ENCODE results near the gene BANK1. TPM values are rescaled to one million over a fixed set of nuclear protein-coding genes. Genes with fewer than 3 reads are reported as not detected.

Gene BANK1
- total RNA-seq, 2 experiments from 2014 or later: 0.33 to 0.68 TPM

DNA sequence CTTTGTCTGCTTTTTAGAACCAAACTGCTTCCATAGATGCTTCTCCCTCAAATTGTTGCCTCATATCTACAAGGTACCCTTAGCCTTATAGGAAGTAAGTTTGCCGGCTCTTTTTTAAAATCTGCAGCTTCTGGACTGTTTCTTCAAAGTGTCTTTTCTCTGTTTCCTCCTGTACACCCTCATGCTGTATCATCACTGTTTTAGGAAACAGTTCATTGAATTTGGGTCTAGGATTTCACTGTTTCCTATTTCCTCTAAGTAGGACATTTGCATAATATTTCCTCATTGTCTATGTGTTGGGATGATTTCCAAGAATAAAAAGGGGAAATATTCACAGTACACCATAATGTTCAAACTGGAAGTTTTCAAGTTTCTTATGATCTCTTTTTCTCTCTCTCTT, 43.0 kb downstream of the BANK1 start:
- ChIA-PET POLR2A (no interaction called here), CTCF (no interaction called here)
- Mint-ChIP-seq H3K4me3 (no peak overlapping the region), H3K9me3 (no peaks in the 10 kb centered on the region), H3K4me1 (no peaks in the 10 kb centered on the region), H3K36me3 (ENCODE audit: low read depth) (no peaks in the 10 kb centered on the region), H3K27me3 (peaks cover 4% of the 10 kb centered on the region), H3K27ac (no peak overlapping the region)
- DNase-seq: no peak

GRCh38 chr4:101835121-101835904, 44.8 kb downstream of the BANK1 start:
- Mint-ChIP-seq H3K4me3 (no peak overlapping the region), H3K4me1 (no peaks in the 10 kb centered on the region), H3K9me3 (no peaks in the 10 kb centered on the region), H3K27ac (no peak overlapping the region), H3K27me3 (peaks cover 7% of the 10 kb centered on the region), H3K36me3 (ENCODE audit: low read depth) (no peaks in the 10 kb centered on the region)
- DNase-seq: no peak
- CTCF ChIA-PET: no interaction called here
- POLR2A ChIA-PET: no interaction called here

DNA sequence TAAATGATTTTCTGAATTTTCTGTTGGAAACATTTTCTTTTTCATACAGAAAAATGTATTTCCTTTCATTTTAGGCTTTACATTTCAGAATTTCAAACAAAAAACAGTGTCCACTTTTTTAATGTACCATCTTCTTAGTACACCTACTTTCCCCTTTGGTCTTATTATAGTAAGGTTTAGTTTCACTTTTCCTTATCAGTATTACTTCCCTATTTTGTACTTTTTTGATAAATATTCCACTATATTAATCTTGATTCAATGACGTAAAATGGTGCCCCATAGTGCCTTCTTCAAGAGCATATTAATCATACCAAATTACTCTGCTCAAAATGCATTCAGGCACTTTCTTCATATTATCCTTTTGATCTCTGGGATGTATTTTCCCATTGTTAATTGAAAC, 52.5 kb downstream of the BANK1 start:
- H3K27ac Mint-ChIP-seq: no peak overlapping the region

GRCh38 chr4:101846550-101846949, 56.0 kb downstream of the BANK1 start:
- Mint-ChIP-seq H3K4me3 (no peak overlapping the region), H3K9me3 (no peaks in the 10 kb centered on the region), H3K27ac (no peak overlapping the region), H3K4me1 (no peaks in the 10 kb centered on the region), H3K27me3 (no peaks in the 10 kb centered on the region), H3K36me3 (ENCODE audit: low read depth) (no peaks in the 10 kb centered on the region)
- POLR2A ChIA-PET: no interaction called here
- CTCF ChIA-PET: no interaction called here
- no peak for DNase-seq

More for the DNA sequence above, 52.5 kb downstream of the BANK1 start:
- H3K36me3 Mint-ChIP-seq (ENCODE audit: low read depth): no peaks in the 10 kb centered on the region
- peaks cover 2% of the 10 kb centered on the region for H3K27me3 Mint-ChIP-seq
- no peaks in the 10 kb centered on the region for H3K9me3 Mint-ChIP-seq
- no peak for DNase-seq
- no peak overlapping the region for H3K4me3 Mint-ChIP-seq
- CTCF ChIA-PET: no interaction called here
- POLR2A ChIA-PET: no interaction called here
- no peaks in the 10 kb centered on the region for H3K4me1 Mint-ChIP-seq

DNA sequence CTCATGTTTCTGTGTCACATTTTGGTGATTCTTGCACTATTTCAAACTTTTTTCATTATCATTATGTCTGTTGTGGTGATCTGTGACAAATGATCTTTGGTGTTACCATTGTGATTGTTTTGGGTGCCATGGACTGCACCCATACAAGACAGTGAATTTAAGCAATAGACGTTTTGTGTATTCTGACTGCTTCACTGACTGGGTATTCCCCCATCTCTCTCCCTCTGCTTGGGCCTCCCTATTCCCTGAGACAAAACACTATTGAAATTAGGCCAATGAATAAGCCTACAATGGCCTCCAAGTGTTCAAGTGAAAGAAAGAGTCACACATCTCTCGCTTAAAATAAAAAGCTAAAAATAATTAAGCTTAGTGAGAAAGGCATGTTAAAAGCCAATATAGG, 60.2 kb downstream of the BANK1 start:
- POLR2A ChIA-PET: no interaction called here
- no peaks in the 10 kb centered on the region for H3K4me1 Mint-ChIP-seq
- no peak overlapping the region for H3K27ac Mint-ChIP-seq

GRCh38 chr4:101851672-101852071, 61.1 kb downstream of the BANK1 start:
- Mint-ChIP-seq H3K27ac (no peak overlapping the region), H3K36me3 (ENCODE audit: low read depth) (no peaks in the 10 kb centered on the region), H3K4me3 (no peak overlapping the region), H3K4me1 (no peaks in the 10 kb centered on the region), H3K9me3 (no peaks in the 10 kb centered on the region), H3K27me3 (peaks cover 2% of the 10 kb centered on the region)
- no peak for DNase-seq
- POLR2A ChIA-PET: no interaction called here
- CTCF ChIA-PET: no interaction called here

More for the DNA sequence above, 60.2 kb downstream of the BANK1 start:
- Mint-ChIP-seq H3K4me3 (no peak overlapping the region), H3K9me3 (no peaks in the 10 kb centered on the region), H3K36me3 (ENCODE audit: low read depth) (no peaks in the 10 kb centered on the region), H3K27me3 (no peaks in the 10 kb centered on the region)
- no peak for DNase-seq
- CTCF ChIA-PET: no interaction called here

GRCh38 chr4:101853028-101853427, 62.5 kb downstream of the BANK1 start:
- Mint-ChIP-seq H3K27ac (no peak overlapping the region), H3K9me3 (no peaks in the 10 kb centered on the region), H3K4me3 (no peak overlapping the region), H3K27me3 (peaks cover 2% of the 10 kb centered on the region), H3K36me3 (ENCODE audit: low read depth) (no peaks in the 10 kb centered on the region), H3K4me1 (no peaks in the 10 kb centered on the region)
- ChIA-PET POLR2A (no interaction called here), CTCF (no interaction called here)
- no peak for DNase-seq

DNA sequence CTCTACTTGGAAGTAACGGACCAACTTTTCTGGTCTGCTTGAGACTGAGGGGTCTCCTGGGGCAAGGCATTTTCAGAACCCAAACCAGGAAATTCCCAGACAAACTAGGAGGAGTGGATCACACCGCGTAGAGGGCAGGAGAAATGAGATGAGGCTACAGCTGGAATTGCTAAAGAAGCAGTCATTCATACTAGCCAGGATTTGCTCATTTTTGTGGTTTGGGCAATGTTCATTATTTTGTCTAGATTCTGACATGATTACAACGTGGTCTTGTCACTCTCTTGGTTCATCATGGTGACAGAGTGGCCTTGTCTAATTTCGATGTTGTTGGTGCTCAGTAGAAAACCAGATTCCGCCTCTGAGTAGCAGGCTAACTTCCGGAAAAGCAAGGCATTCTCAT, 63.2 kb downstream of the BANK1 start:
- no peak for DNase-seq
- H3K27ac Mint-ChIP-seq: no peak overlapping the region
- CTCF ChIA-PET: no interaction called here
- H3K27me3 Mint-ChIP-seq: peaks cover 2% of the 10 kb centered on the region
- H3K4me3 Mint-ChIP-seq: no peak overlapping the region
- POLR2A ChIA-PET: no interaction called here
- no peaks in the 10 kb centered on the region for H3K9me3 Mint-ChIP-seq
- H3K4me1 Mint-ChIP-seq: no peaks in the 10 kb centered on the region
- H3K36me3 Mint-ChIP-seq (ENCODE audit: low read depth): no peaks in the 10 kb centered on the region

DNA sequence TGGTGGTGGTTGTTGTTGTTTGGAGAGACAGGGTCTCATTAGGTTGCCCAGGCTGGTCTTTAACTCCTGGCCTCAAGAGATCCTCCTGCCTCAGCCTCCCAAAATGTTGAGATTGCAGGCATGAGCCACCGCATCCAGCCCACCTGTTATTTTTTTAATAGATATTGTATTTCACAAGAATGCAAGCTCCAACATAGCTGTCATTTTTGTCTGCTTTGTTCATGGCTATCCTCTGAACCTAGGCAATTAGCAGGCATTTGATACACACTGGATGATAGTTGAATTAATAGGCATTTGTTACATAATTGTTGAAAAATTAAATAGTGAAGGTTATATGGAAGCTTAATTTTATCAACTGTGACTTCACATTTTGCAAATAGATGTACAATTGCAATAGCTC, 64.7 kb downstream of the BANK1 start:
- H3K4me3 Mint-ChIP-seq: no peak overlapping the region
- no peak overlapping the region for H3K27ac Mint-ChIP-seq
- CTCF ChIA-PET: no interaction called here
- H3K36me3 Mint-ChIP-seq (ENCODE audit: low read depth): no peaks in the 10 kb centered on the region
- H3K4me1 Mint-ChIP-seq: no peaks in the 10 kb centered on the region
- POLR2A ChIA-PET: no interaction called here
- peaks cover 4% of the 10 kb centered on the region for H3K27me3 Mint-ChIP-seq
- no peaks in the 10 kb centered on the region for H3K9me3 Mint-ChIP-seq
- DNase-seq: no peak

DNA sequence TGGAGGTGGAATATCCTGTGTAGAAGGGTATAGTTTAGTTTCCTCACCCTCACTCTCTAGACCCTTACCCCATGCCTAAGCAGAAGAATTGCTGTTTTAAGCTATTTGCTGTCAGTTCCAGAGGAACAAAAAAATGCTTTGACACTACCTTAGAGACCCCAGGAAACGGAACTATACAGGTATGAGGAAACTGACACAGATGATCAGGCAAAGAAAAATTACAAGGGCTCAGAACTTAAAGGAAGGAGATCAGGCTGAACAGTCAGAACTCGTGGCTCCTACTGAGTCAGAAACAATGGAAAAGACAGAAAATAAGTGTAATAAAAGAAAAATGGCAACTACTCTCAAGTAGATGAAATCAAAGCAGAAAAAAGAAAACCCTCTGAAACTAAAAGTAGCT, 65.6 kb downstream of the BANK1 start:
- H3K36me3 Mint-ChIP-seq (ENCODE audit: low read depth): no peaks in the 10 kb centered on the region
- H3K9me3 Mint-ChIP-seq: no peaks in the 10 kb centered on the region
- no peak overlapping the region for H3K27ac Mint-ChIP-seq
- no peak overlapping the region for H3K4me3 Mint-ChIP-seq
- POLR2A ChIA-PET: no interaction called here
- H3K27me3 Mint-ChIP-seq: peaks cover 4% of the 10 kb centered on the region
- CTCF ChIA-PET: interaction anchor here (1.0 kb wide), 1 partner anchor 17 kb away, joined by 4 read pairs; no protein-coding TSS in a partner anchor
- no peak for DNase-seq
- no peaks in the 10 kb centered on the region for H3K4me1 Mint-ChIP-seq

DNA sequence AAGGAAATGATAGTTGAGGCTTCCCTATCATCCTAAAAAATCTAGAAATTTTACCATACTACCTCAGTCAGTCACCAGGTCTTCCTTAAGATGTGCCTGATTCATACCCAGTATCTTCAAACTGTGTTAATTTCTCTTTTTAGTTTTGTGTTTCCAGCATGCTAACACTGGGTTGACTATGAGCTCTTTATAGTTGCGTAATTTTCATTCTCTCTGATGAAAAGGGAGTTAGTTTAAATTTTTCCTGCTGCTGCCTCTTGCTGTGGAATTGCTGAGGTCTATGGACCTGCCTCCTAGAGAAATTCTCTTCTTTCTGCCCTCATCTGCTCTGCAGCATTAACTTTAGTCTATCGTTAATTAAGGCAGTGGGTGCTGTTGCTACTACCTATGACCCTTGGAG, 66.6 kb downstream of the BANK1 start:
- Mint-ChIP-seq H3K4me3 (no peak overlapping the region), H3K27me3 (peaks cover 4% of the 10 kb centered on the region), H3K27ac (no peak overlapping the region), H3K4me1 (no peaks in the 10 kb centered on the region), H3K9me3 (no peaks in the 10 kb centered on the region), H3K36me3 (ENCODE audit: low read depth) (no peaks in the 10 kb centered on the region)
- POLR2A ChIA-PET: no interaction called here
- no peak for DNase-seq
- CTCF ChIA-PET: interaction anchor here (1.0 kb wide), 1 partner anchor 16 kb away, joined by 4 read pairs; no protein-coding TSS in a partner anchor

DNA sequence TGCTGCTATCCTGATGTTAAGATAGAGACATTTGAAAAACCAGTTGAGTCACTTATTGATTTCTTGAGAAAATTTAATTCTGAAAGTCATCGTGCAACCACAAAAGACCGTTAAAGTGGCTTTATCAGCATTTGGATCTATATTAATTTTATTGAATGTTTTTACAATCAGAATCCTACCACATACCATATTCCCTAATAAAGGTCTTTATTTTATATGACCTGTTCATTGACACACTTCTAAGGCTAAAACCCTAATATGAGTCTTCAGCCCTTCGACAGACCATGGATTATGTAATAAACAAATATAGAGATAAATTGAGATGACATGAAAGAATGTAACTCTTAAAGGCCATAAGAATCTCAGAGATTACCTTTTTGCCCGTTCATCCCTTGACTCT, 68.1 kb downstream of the BANK1 start:
- Mint-ChIP-seq H3K4me1 (no peaks in the 10 kb centered on the region), H3K27me3 (peaks cover 4% of the 10 kb centered on the region), H3K9me3 (no peaks in the 10 kb centered on the region), H3K27ac (no peak overlapping the region), H3K36me3 (ENCODE audit: low read depth) (no peaks in the 10 kb centered on the region), H3K4me3 (no peak overlapping the region)
- ChIA-PET CTCF (no interaction called here), POLR2A (no interaction called here)
- no peak for DNase-seq

GRCh38 chr4:101862595-101862994, 72.1 kb downstream of the BANK1 start:
- POLR2A ChIA-PET: no interaction called here
- CTCF ChIA-PET: no interaction called here
- Mint-ChIP-seq H3K4me3 (no peak overlapping the region), H3K36me3 (ENCODE audit: low read depth) (no peaks in the 10 kb centered on the region), H3K27me3 (peaks cover 1% of the 10 kb centered on the region), H3K9me3 (no peaks in the 10 kb centered on the region), H3K27ac (no peak overlapping the region), H3K4me1 (no peaks in the 10 kb centered on the region)
- DNase-seq: no peak

DNA sequence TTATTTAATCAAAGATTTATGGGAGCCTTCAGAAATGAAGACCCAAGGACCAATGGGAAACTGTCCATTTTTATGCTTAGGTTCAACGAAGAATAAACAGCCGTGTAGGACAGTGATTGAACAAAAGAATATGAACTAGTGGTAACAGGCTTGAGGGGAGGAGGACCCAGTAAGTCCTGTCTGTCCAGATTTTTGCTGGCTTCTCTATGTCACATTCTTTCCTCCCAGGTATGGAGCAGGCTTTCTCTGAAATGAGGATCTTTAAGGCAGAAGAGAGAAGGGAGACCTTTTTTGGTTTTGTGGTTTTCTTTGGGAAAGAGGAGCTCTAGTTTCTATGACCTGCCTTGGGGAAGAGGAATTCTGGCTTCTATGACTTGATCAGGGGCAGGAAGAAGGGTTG, 74.1 kb downstream of the BANK1 start:
- no peak overlapping the region for H3K4me3 Mint-ChIP-seq
- H3K27ac Mint-ChIP-seq: no peak overlapping the region
- no peaks in the 10 kb centered on the region for H3K9me3 Mint-ChIP-seq
- no peaks in the 10 kb centered on the region for H3K4me1 Mint-ChIP-seq
- no peaks in the 10 kb centered on the region for H3K36me3 Mint-ChIP-seq (ENCODE audit: low read depth)
- CTCF ChIA-PET: no interaction called here
- no peak for DNase-seq
- H3K27me3 Mint-ChIP-seq: peaks cover 1% of the 10 kb centered on the region
- POLR2A ChIA-PET: no interaction called here
